DND-41 (cell line): ENCODE measurements around the gene KIRREL3.

Source experiments
- ATAC-seq: fragments of 200-7000 bp; cut with Tn5 transposase; 3 replicates; pipeline ENCODE4 v1.9.1; 2021; ENCODE audit warnings: low read depth; ENCODE audit not compliant: insufficient read depth
- DNase-seq: peaks from one replicate; pipeline ENCODE4 v3.0.0-alpha.2; 2020
- H2AFZ ChIP-seq: 2 replicates; pipeline ENCODE4 v1.6.0; 2012; ENCODE audit warnings: low read depth, low read length
- H3K27ac ChIP-seq: 2 replicates; pipeline ENCODE4 v1.5.1; 2012; ENCODE audit warnings: low read length, inconsistent platforms
- H3K27me3 ChIP-seq: fragments of 200-600 bp; sonication (generic); 2 replicates; pipeline ENCODE4 v1.6.0; 2012; ENCODE audit warnings: low read length, mild to moderate bottlenecking, inconsistent platforms; ENCODE audit not compliant: insufficient read depth, poor library complexity
- H3K36me3 ChIP-seq: 2 replicates; pipeline ENCODE4 v1.5.1; 2012; ENCODE audit warnings: low read length, inconsistent platforms; ENCODE audit not compliant: insufficient read depth
- H3K4me1 ChIP-seq: 2 replicates; pipeline ENCODE4 v1.5.1; 2012; ENCODE audit warnings: mild to moderate bottlenecking, low read length; ENCODE audit not compliant: insufficient read depth
- H3K4me2 ChIP-seq: 2 replicates; pipeline ENCODE4 v1.6.0; 2012; ENCODE audit warnings: mild to moderate bottlenecking, moderate library complexity, low read length, inconsistent platforms; ENCODE audit not compliant: insufficient read depth
- H3K4me3 ChIP-seq, 2 experiments: fragments of 200-600 bp in 1 of 2; shearing (Covaris generic) in 1 of 2; 2 replicates each; pipeline ENCODE4 v1.5.1; 2012 to 2016; ENCODE audit warnings: inconsistent platforms in 2 of 2, low read length in 2 of 2, mild to moderate bottlenecking in 2 of 2, low read depth in 1 of 2, moderate library complexity in 1 of 2
- H3K79me2 ChIP-seq: 2 replicates; pipeline ENCODE4 v1.6.0; 2012; ENCODE audit warnings: low read length, inconsistent platforms; ENCODE audit not compliant: insufficient read depth
- H3K9ac ChIP-seq: 2 replicates; pipeline ENCODE4 v1.6.0; 2012; ENCODE audit warnings: low read depth, mild to moderate bottlenecking, inconsistent platforms, low read length, moderate library complexity
- H3K9me3 ChIP-seq: 2 replicates; pipeline ENCODE4 v1.5.1; 2012; ENCODE audit warnings: low read length, moderate library complexity, mild to moderate bottlenecking, inconsistent platforms; ENCODE audit not compliant: insufficient read depth, severe bottlenecking
- H4K20me1 ChIP-seq: 2 replicates; pipeline ENCODE4 v1.6.0; 2012; ENCODE audit warnings: low read length; ENCODE audit not compliant: insufficient read depth
- EZH2 ChIP-seq: IDR thresholded peaks from 3 replicates; pipeline ENCODE4 v1.6.1; 2012; ENCODE audit warnings: borderline replicate concordance, low read depth, mild to moderate bottlenecking, moderate library complexity, low read length, inconsistent platforms; ENCODE audit not compliant: severe bottlenecking
- TF ChIP-seq, protein P1 (sequence below): IDR thresholded peaks from 2 replicates; pipeline ENCODE4 v1.5.1; 2012; ENCODE audit warnings: borderline replicate concordance, low read length, moderate library complexity, mild to moderate bottlenecking; ENCODE audit not compliant: poor library complexity, severe bottlenecking; ENCODE audit errors: extremely low read depth

KIRREL3 gene

GRCh38 chr11:127027000-127027399 lies 26.4 kb upstream of the KIRREL3 start:
- H3K9ac ChIP-seq: no peak overlapping the region
- ATAC-seq (no peak), DNase-seq (no peak)
- H3K4me1 ChIP-seq: no peaks in the 10 kb centered on the region
- no peaks in the 10 kb centered on the region for H3K79me2 ChIP-seq
- no peaks in the 10 kb centered on the region for H3K36me3 ChIP-seq
- H3K27ac ChIP-seq: no peak overlapping the region
- H3K4me3 ChIP-seq: no peak overlapping the region
- H4K20me1 ChIP-seq: no peaks in the 10 kb centered on the region
- H3K9me3 ChIP-seq: no peaks in the 10 kb centered on the region
- no peak for TF ChIP-seq EZH2
- TF ChIP-seq, protein P1, sequence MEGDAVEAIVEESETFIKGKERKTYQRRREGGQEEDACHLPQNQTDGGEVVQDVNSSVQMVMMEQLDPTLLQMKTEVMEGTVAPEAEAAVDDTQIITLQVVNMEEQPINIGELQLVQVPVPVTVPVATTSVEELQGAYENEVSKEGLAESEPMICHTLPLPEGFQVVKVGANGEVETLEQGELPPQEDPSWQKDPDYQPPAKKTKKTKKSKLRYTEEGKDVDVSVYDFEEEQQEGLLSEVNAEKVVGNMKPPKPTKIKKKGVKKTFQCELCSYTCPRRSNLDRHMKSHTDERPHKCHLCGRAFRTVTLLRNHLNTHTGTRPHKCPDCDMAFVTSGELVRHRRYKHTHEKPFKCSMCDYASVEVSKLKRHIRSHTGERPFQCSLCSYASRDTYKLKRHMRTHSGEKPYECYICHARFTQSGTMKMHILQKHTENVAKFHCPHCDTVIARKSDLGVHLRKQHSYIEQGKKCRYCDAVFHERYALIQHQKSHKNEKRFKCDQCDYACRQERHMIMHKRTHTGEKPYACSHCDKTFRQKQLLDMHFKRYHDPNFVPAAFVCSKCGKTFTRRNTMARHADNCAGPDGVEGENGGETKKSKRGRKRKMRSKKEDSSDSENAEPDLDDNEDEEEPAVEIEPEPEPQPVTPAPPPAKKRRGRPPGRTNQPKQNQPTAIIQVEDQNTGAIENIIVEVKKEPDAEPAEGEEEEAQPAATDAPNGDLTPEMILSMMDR: no peak
- no peak overlapping the region for H3K4me2 ChIP-seq
- peaks cover 16% of the 10 kb centered on the region for H3K27me3 ChIP-seq
- H2AFZ ChIP-seq: no peak overlapping the region

- H2AFZ ChIP-seq: no peak overlapping the region
- H3K9ac ChIP-seq: no peak overlapping the region
- no peaks in the 10 kb centered on the region for H3K4me1 ChIP-seq
- no peaks in the 10 kb centered on the region for H3K9me3 ChIP-seq
- no peak for TF ChIP-seq EZH2
- TF ChIP-seq, protein P1: no peak
- H3K27ac ChIP-seq: no peak overlapping the region
- ATAC-seq (no peak), DNase-seq (no peak)
- H3K4me2 ChIP-seq: no peak overlapping the region
- no peaks in the 10 kb centered on the region for H3K79me2 ChIP-seq
- no peaks in the 10 kb centered on the region for H3K36me3 ChIP-seq
- peaks cover 21% of the 10 kb centered on the region for H3K27me3 ChIP-seq
- no peaks in the 10 kb centered on the region for H4K20me1 ChIP-seq
- H3K4me3 ChIP-seq: no peak overlapping the region
Observed at GRCh38 chr11:127023991-127024390, 23.4 kb upstream of the KIRREL3 start.

DNA sequence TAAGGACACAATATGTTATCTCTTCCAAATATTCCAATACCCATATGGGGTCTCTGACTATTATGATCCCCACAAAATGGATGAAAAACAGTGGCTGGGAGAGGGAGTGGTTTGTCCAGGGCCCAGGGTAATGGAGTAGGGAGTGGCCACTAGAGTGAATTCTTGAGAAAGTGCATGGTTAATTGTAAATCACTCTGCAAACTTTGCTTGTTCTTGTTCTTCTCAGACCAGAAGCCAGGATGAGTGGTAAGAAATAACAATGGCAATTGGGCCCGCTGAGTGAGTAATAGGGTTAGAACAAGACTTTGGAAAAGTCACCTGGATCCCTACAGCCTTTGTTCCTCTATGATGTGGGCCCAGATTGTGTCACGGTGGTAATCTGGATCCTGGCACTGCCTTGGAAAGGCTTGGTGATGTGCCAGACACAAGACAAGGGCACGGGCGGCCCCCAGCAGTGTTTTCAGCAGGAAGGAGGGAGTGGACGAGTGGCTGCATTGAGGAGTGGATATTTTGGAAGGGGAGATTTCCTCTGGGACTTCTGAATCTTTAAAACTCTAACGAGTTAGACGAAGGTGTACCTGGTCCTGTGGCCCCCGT lies 18.2 kb upstream of the KIRREL3 start:
- DNase-seq: no peak
- H3K79me2 ChIP-seq: no peaks in the 10 kb centered on the region
- H3K4me1 ChIP-seq: no peaks in the 10 kb centered on the region
- no peaks in the 10 kb centered on the region for H3K9me3 ChIP-seq
- peaks cover 30% of the 10 kb centered on the region for H3K27me3 ChIP-seq
- H3K4me3 ChIP-seq: no peak overlapping the region
- no peak overlapping the region for H3K4me2 ChIP-seq
- no peak overlapping the region for H3K27ac ChIP-seq
- no peaks in the 10 kb centered on the region for H4K20me1 ChIP-seq
- no peak overlapping the region for H2AFZ ChIP-seq
- TF ChIP-seq, protein P1: no peak
- no peak for TF ChIP-seq EZH2
- H3K36me3 ChIP-seq: no peaks in the 10 kb centered on the region
- ATAC-seq: no peak
- no peak overlapping the region for H3K9ac ChIP-seq
